ENCODE measurements around the gene COPZ2.
"Not testable (repeated sequence)": the region's sequence is repeated elsewhere in the genome, so short reads cannot be mapped to it uniquely, and the experiment has no call there.

The COPZ2 gene

GRCh38 chr17:48004983-48005382 is 32.6 kb downstream of the COPZ2 start:
- DNase-seq (ENCODE audit: low read depth): no peak

- DNase-seq (ENCODE audit: low read depth): no peak
These were observed 34.0 kb downstream of the COPZ2 start for GRCh38 chr17:48003417-48004151.

GRCh38 chr17:48002916-48003416 is 34.6 kb downstream of the COPZ2 start:
- no peak for DNase-seq (ENCODE audit: low read depth)

GRCh38 chr17:48002266-48002915 is 35.2 kb downstream of the COPZ2 start:
- no peak for DNase-seq (ENCODE audit: low read depth)

- DNase-seq (ENCODE audit: low read depth): not testable (repeated sequence)
These were observed 35.9 kb downstream of the COPZ2 start for GRCh38 chr17:48001657-48002056.

GRCh38 chr17:48001197-48001596 is 36.4 kb downstream of the COPZ2 start:
- no peak for DNase-seq (ENCODE audit: low read depth)

GRCh38 chr17:47999582-47999981 is 38.0 kb downstream of the COPZ2 start:
- DNase-seq (ENCODE audit: low read depth): no peak

GRCh38 chr17:47998044-47998443 is 39.6 kb downstream of the COPZ2 start:
- DNase-seq (ENCODE audit: low read depth): no peak

GRCh38 chr17:47997586-47997985 is 40.0 kb downstream of the COPZ2 start:
- DNase-seq (ENCODE audit: low read depth): no peak

GRCh38 chr17:47996201-47996600 is 41.4 kb downstream of the COPZ2 start:
- no peak for DNase-seq (ENCODE audit: low read depth)

GRCh38 chr17:47995241-47995935 is 42.2 kb downstream of the COPZ2 start:
- DNase-seq (ENCODE audit: low read depth): no peak

GRCh38 chr17:47994724-47995123 is 42.9 kb downstream of the COPZ2 start:
- no peak for DNase-seq (ENCODE audit: low read depth)

- DNase-seq (ENCODE audit: low read depth): no peak
These were observed 43.6 kb downstream of the COPZ2 start for GRCh38 chr17:47993964-47994363.

GRCh38 chr17:47993031-47993564 is 44.5 kb downstream of the COPZ2 start:
- no peak for DNase-seq (ENCODE audit: low read depth)

GRCh38 chr17:47992216-47992615 is 45.4 kb downstream of the COPZ2 start:
- DNase-seq (ENCODE audit: low read depth): no peak

GRCh38 chr17:47990962-47991731 is 46.5 kb downstream of the COPZ2 start:
- DNase-seq (ENCODE audit: low read depth): no peak

- DNase-seq (ENCODE audit: low read depth): no peak
These were observed 47.9 kb downstream of the COPZ2 start for GRCh38 chr17:47989700-47990099.

GRCh38 chr17:47989159-47989558 is 48.4 kb downstream of the COPZ2 start:
- no peak for DNase-seq (ENCODE audit: low read depth)

GRCh38 chr17:47988445-47988844 is 49.2 kb downstream of the COPZ2 start:
- not testable (repeated sequence) for DNase-seq (ENCODE audit: low read depth)

GRCh38 chr17:47987240-47987835 is 50.3 kb downstream of the COPZ2 start:
- no peak for DNase-seq (ENCODE audit: low read depth)

GRCh38 chr17:47986520-47986919 is 51.1 kb downstream of the COPZ2 start:
- no peak for DNase-seq (ENCODE audit: low read depth)
